ENCODE data around the gene MCOLN3.
"Not testable (repeated sequence)": the region's sequence is repeated elsewhere in the genome, so short reads cannot be mapped to it uniquely, and the experiment has no call there.

The MCOLN3 gene

DNA sequence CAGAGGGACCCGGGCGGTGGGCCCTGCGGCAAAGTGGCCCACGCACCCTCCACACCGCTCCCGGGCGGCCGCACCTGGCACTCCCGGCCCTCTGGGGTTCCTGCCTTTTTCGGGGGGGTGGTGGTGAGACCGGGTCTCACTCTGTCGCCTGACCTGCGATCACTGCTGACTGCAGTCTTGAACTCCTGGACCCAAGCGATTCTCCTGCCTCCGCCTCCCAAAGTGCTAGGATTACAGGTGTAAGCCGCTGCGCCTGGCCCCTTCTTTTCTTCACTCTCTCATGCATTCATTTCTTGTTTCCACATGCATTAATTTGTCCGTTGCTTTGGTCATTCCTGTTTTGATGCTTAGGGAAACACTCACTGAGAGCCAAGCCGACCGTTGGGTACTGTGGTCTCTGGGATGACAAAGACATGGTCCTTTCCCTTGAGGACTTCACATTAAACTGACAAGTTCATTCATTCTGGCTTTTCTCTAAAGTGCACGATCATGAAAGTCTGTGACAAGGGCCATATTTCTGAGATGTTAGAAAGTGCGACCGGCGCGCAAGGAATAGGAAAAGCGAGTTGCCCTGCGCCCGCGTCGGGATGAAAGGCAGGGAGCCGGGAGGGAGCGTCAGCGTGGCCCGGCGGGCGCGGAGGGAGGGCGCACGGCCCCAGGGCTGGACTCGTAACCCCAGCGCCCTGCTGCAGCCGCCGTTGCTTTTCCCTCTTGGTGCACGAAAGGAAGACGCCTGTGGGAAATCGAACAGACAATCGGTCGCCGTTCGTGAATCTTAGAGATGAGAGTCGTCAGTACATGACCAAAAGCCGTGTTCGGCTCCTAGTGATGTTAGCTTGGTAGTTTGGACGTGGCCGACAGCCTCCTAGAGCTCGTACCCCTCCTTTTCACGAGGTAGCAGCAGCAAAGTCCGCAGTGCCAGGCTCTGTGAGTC lies 50.4 kb downstream of the MCOLN3 start:
- peak overlapping the region; percentile 66 for H3K4me3 ChIP-seq (ENCODE audit: low read depth, low read length)
- DNase-seq (ENCODE audit: low read depth), result no peak
- TF ChIP-seq, protein P1, sequence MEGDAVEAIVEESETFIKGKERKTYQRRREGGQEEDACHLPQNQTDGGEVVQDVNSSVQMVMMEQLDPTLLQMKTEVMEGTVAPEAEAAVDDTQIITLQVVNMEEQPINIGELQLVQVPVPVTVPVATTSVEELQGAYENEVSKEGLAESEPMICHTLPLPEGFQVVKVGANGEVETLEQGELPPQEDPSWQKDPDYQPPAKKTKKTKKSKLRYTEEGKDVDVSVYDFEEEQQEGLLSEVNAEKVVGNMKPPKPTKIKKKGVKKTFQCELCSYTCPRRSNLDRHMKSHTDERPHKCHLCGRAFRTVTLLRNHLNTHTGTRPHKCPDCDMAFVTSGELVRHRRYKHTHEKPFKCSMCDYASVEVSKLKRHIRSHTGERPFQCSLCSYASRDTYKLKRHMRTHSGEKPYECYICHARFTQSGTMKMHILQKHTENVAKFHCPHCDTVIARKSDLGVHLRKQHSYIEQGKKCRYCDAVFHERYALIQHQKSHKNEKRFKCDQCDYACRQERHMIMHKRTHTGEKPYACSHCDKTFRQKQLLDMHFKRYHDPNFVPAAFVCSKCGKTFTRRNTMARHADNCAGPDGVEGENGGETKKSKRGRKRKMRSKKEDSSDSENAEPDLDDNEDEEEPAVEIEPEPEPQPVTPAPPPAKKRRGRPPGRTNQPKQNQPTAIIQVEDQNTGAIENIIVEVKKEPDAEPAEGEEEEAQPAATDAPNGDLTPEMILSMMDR (IDR thresholded peaks at IDR 0.05; ENCODE audit: control insufficient read depth, extremely low read depth, insufficient read depth), result no peak

DNA sequence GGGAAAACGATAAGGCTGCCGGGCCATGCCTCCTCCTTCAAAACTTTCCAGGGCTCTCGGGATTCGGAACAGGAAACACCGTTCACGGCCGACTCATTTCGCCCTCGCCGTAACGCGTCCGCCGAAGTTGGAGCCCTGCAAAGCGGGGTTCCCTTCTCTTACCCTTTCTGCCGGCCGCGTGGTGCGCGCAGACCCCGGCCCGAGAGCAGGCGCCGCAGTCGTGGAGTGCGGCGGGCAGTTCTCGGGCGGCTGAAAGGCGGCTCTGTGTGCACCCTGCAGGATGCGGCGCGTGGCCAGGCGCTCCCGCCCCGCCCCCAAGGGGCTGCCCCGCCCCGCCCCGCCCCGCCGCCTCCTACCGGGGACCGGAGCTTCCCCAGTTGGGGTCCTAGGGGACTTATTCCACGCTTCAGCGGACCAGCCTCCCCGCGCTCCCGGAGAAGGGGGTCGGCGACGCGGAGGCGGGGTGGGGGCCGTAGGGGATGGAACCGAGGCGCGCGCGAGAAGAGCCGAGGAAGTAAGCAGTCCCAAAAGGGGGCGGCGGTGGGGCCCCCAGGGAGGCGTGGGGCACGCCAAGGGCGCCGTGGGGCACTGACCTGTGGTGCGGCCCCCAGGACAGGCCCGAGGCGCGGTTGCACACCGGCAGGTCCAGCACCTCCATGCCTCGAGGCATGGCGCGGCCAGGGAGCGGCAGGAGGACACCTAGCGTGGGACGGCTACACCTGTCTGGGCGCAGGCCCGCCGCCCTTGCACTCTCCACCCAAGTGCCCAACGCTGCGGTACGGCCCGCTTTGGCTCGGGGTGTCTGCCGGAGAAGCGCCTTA lies 51.2 kb downstream of the MCOLN3 start, which contains the start of gene MCOLN2:
TSS of gene MCOLN2 (minus strand) at position 268 of the 821 bp plus-strand sequence. CDS start at position 27, 241 bp downstream.
- DNase-seq (ENCODE audit: low read depth), result no peak
- peak within 1 kb of the TSS; percentile 66 for H3K4me3 ChIP-seq (ENCODE audit: low read depth, low read length)
- TF ChIP-seq, protein P1 (IDR thresholded peaks at IDR 0.05; ENCODE audit: control insufficient read depth, extremely low read depth, insufficient read depth), result peak; percentile 17; the same call in 1 of the 2 replicates

DNA sequence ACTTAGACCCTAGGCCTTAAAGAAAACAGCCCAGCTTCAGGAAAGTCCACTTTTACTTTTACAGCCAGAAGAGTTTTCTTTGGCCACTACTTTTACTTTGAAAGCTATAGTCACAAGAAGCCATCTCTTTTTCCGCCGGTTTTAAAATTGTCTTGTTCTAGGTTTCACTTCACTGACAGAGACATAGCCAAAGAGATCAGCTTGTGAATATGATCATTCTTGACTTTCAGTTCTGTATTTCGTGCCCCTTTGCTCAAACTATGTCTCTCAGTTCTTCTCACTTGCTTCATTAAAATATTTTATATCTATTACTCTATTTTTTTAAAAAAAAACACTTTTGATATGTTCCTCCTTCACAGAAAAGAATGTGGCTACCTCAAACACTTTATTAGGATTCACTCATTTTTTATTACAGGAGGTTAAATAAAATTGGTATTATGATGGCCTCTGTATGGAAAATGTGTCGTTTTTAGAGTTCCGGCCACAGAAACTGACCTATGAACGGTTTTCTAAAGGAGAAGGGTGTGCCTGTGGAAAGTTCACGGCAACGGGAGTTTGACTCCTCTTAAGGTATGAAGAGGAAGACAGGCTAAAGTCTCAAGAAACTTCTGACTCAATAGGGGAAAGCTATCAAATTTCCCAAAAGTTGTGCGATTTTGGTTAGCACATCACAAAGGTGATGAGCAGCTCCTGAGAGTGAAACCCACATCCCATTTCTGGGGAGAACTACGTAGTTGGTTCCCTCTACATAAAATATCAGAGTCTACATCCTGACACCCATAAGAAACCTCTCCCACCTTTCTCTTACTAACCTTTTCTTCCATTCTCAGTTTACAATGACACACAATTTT lies 52.6 kb downstream of the MCOLN3 start:
- TF ChIP-seq, protein P1 (IDR thresholded peaks at IDR 0.05; ENCODE audit: control insufficient read depth, extremely low read depth, insufficient read depth), result no peak
- DNase-seq (ENCODE audit: low read depth), result no peak
- no peak overlapping the region for H3K4me3 ChIP-seq (ENCODE audit: low read depth, low read length)

DNA sequence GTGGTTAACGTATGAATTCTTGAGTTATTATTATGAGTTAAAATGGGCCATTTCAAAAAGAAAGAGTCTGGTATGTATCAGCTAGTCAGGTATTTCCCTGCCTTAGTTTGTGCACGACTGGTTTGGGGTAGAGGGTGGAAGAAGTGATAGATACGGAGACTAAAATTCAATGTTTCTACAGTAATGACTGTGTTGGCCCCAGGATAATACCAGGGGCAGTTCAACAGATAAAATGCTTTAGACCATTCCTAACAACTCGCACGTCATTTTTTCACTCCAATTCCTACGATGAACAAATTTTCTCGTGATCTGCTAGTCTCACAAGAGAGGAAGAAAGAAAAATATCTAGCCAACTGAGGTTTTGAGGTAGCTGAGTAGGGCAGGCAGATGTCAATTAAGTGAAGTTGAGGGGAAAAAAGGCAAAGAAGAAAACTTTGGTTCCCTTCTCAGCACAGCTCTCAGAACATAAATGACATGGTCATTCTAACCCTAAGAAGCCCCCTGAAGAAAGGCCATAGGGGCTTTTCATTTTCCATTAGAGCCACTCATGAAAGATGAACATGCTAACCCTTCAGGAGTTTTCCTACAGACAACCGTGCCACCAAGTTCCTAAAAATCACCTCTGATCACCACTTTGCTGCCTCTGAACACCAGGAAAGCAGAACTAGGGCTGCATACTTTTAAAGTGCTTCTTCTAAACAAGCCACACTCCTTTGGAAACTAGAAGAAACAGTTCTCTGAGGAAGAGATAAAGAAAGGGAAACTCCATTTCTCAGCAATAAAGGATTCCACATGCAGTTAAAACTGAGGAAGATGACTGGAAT lies 57.0 kb downstream of the MCOLN3 start:
- no peak for DNase-seq (ENCODE audit: low read depth)
- no peak overlapping the region for H3K4me3 ChIP-seq (ENCODE audit: low read depth, low read length)
- TF ChIP-seq, protein P1 (IDR thresholded peaks at IDR 0.05; ENCODE audit: control insufficient read depth, extremely low read depth, insufficient read depth), result no peak

DNA sequence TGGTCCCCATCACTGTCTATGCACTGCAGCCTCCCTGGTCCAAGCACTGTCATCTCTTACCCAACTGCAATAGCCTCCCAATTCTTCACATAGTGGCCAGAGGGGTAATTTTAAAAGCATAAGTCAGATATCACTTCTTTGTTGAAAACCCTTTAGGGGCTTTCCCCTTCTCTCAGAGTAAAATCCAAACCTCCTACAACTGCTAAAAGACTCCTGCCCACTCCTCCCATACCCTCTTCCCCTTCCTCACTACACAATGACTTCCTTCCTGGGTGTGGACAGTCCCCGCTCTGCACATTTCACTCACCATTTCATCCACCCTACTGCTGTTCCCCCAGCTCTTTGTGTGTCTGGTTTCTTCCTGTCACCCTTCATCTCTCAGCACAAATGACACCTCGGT lies 59.7 kb downstream of the MCOLN3 start:
- DNase-seq (ENCODE audit: low read depth), result no peak
- TF ChIP-seq, protein P1 (IDR thresholded peaks at IDR 0.05; ENCODE audit: control insufficient read depth, extremely low read depth, insufficient read depth), result no peak
- H3K4me3 ChIP-seq (ENCODE audit: low read depth, low read length), result no peak overlapping the region

DNA sequence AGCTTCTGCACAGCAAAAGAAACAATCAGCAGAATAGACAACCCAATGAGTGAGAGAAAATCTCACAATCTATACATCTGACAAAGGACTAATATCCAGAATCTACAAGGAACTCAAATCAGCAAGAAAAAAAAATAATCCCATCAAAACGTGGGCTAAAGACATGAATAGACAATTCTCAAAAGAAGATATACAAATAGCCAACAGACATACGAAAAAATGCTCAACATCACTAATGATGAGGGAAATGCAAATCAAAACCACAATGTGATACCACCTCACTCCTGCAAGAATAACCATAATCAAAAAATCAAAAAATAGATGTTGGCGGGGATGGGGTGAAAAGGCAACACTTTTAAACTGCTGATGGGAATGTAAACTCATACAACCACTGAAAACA lies 61.7 kb downstream of the MCOLN3 start:
- H3K4me3 ChIP-seq (ENCODE audit: low read depth, low read length); DNase-seq (ENCODE audit: low read depth): not testable (repeated sequence)
